ENCODE results near the gene LRP1B. TPM values are rescaled to one million over a fixed set of nuclear protein-coding genes. Genes with fewer than 3 reads are reported as not detected.

Gene LRP1B
- polyA plus RNA-seq, 1 of the 3 experiments (the other 2 are of a cell fraction), result 0.28 TPM

DNA sequence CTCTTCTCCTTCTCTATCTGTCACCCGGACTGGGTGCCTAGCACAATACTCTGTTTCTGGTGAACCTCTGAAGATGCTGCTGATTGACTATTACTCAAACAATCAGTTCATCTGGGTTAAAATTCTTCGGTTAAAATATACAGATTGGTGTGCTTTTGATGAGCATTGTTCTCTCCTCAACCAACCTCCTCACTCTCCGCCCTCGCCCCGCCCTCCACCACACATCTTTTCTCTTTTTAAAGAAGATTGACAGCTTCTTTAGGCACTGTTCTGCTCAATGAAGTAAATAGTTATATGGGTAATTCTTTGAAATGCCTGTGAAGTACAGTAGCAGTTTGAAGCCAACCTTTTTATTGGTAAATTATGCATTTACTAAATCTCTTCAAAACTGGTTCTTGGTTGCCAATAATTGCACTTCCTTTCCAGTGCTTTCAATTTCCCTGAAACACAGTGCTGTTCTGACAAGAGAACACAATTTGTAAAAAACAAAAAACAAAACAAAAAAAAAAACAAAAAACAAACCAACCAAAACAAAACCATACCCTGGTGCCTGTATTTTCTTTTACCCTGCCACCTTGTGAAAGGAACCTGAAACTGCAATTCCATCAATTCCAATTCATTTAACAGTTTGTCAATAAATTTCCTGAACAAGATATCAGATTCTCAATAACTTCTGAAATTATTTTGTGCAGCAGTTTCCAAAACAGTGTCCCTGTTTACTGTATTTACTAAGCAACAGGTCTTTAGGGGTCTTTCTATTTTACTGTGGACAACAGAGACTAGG, 188.6 kb downstream of the LRP1B start:
- H3K9me3 ChIP-seq, result no peaks in the 10 kb centered on the region
- DNase-seq, result no peak
- WGBS (ENCODE audit: low lambda C conversion rate), result 71% methylated on average over 5 of the region's 5 CpGs
- H3K27ac ChIP-seq (ENCODE audit: low read depth in 2 of 2, low read length in 1 of 2), result no peak overlapping the region
- no peaks in the 10 kb centered on the region for H3K79me2 ChIP-seq (ENCODE audit: insufficient read depth)
- ChIA-PET CTCF (interaction anchor here (0.8 to 2.1 kb wide), 4 partner anchors 13 to 398 kb away, joined by 3 to 8 read pairs (median 3); no protein-coding TSS in a partner anchor), POLR2A (no interaction called here)
- TF ChIP-seq RXRA (IDR thresholded peaks at IDR 0.05; ENCODE audit: borderline replicate concordance, low read depth) (no peak), USF1 (IDR thresholded peaks at IDR 0.05; ENCODE audit: borderline replicate concordance, low read depth) (no peak), EP300 (IDR thresholded peaks at IDR 0.05; ENCODE audit: borderline replicate concordance in 1 of 2, low read depth in 1 of 2, low read length in 1 of 2) (no peak), SMC3 (IDR thresholded peaks at IDR 0.05; ENCODE audit: low read depth, low read length) (peak; percentile 42), RAD21 (IDR thresholded peaks at IDR 0.05; ENCODE audit: low read length) (peak; percentile 51), ELF1 (IDR thresholded peaks at IDR 0.05) (no peak)
- TF ChIP-seq, protein P1, sequence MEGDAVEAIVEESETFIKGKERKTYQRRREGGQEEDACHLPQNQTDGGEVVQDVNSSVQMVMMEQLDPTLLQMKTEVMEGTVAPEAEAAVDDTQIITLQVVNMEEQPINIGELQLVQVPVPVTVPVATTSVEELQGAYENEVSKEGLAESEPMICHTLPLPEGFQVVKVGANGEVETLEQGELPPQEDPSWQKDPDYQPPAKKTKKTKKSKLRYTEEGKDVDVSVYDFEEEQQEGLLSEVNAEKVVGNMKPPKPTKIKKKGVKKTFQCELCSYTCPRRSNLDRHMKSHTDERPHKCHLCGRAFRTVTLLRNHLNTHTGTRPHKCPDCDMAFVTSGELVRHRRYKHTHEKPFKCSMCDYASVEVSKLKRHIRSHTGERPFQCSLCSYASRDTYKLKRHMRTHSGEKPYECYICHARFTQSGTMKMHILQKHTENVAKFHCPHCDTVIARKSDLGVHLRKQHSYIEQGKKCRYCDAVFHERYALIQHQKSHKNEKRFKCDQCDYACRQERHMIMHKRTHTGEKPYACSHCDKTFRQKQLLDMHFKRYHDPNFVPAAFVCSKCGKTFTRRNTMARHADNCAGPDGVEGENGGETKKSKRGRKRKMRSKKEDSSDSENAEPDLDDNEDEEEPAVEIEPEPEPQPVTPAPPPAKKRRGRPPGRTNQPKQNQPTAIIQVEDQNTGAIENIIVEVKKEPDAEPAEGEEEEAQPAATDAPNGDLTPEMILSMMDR (IDR thresholded peaks at IDR 0.05), result peak; percentile 46
- H3K27me3 ChIP-seq (ENCODE audit: insufficient read depth), result no peaks in the 10 kb centered on the region
- no peak overlapping the region for H3K4me2 ChIP-seq
- no peak overlapping the region for H2AFZ ChIP-seq (ENCODE audit: low read depth)
- H3K9me2 ChIP-seq, result no peaks in the 10 kb centered on the region
- no peak overlapping the region; a peak in 1 of 4 replicates for H3K4me3 ChIP-seq (ENCODE audit: low read depth in 2 of 2, low read length in 1 of 2)
- H3K36me3 ChIP-seq (replicated peaks in 1 of 2; ENCODE audit: control insufficient read depth in 1 of 2, insufficient read depth in 2 of 2, low read length in 1 of 2), result no peaks in the 10 kb centered on the region
- H3F3A ChIP-seq (replicated peaks; ENCODE audit: insufficient read depth), result no peaks in the 10 kb centered on the region
- H4K20me1 ChIP-seq (ENCODE audit: insufficient read depth), result no peaks in the 10 kb centered on the region
- no peak overlapping the region for H3K9ac ChIP-seq
- peaks cover 0 to 7% of the 10 kb centered on the region in 2 experiments; a peak in 3 of 4 replicates for H3K4me1 ChIP-seq (ENCODE audit: control insufficient read depth in 1 of 2, insufficient read depth in 2 of 2, low read depth in 1 of 2, low read length in 1 of 2)

- no peaks in the 10 kb centered on the region for H3K79me2 ChIP-seq (ENCODE audit: insufficient read depth)
- no peak for TF ChIP-seq EP300 (IDR thresholded peaks at IDR 0.05; ENCODE audit: borderline replicate concordance in 1 of 2, low read depth in 1 of 2, low read length in 1 of 2)
- TF ChIP-seq EZH2phosphoT487 (IDR thresholded peaks at IDR 0.05; ENCODE audit: borderline replicate concordance, low read depth), result no peak
- TF ChIP-seq SIN3A (IDR thresholded peaks at IDR 0.05; ENCODE audit: borderline replicate concordance, low read depth, low read length), result no peak
- TF ChIP-seq, protein P2, sequence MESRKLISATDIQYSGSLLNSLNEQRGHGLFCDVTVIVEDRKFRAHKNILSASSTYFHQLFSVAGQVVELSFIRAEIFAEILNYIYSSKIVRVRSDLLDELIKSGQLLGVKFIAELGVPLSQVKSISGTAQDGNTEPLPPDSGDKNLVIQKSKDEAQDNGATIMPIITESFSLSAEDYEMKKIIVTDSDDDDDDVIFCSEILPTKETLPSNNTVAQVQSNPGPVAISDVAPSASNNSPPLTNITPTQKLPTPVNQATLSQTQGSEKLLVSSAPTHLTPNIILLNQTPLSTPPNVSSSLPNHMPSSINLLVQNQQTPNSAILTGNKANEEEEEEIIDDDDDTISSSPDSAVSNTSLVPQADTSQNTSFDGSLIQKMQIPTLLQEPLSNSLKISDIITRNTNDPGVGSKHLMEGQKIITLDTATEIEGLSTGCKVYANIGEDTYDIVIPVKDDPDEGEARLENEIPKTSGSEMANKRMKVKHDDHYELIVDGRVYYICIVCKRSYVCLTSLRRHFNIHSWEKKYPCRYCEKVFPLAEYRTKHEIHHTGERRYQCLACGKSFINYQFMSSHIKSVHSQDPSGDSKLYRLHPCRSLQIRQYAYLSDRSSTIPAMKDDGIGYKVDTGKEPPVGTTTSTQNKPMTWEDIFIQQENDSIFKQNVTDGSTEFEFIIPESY (IDR thresholded peaks at IDR 0.05; ENCODE audit: borderline replicate concordance, low read depth), result no peak
- TF ChIP-seq, protein P1 (IDR thresholded peaks at IDR 0.05), result no peak
- TF ChIP-seq MXI1 (IDR thresholded peaks at IDR 0.05; ENCODE audit: low read depth, low read length), result no peak
- TF ChIP-seq ELF1 (IDR thresholded peaks at IDR 0.05), result no peak
- TF ChIP-seq NFIC (IDR thresholded peaks at IDR 0.05; ENCODE audit: borderline replicate concordance), result no peak
- TF ChIP-seq GABPA (IDR thresholded peaks at IDR 0.05; ENCODE audit: low read depth), result no peak
- TF ChIP-seq TAF1 (IDR thresholded peaks at IDR 0.05; ENCODE audit: borderline replicate concordance, low read depth, low read length), result no peak
- no peak for TF ChIP-seq SMC3 (IDR thresholded peaks at IDR 0.05; ENCODE audit: low read depth, low read length)
- TF ChIP-seq IRF3 (IDR thresholded peaks at IDR 0.05; ENCODE audit: low read depth, low read length), result no peak
- no peak for TF ChIP-seq RXRA (IDR thresholded peaks at IDR 0.05; ENCODE audit: borderline replicate concordance, low read depth)
- no peak for DNase-seq
- no peak overlapping the region for H3K9ac ChIP-seq
- no peak overlapping the region for H2AFZ ChIP-seq (ENCODE audit: low read depth)
- WGBS (ENCODE audit: low lambda C conversion rate), result 83% methylated on average over 1 of the region's 1 CpG
- H3K27me3 ChIP-seq (ENCODE audit: insufficient read depth), result no peaks in the 10 kb centered on the region
- H3K36me3 ChIP-seq (replicated peaks in 1 of 2; ENCODE audit: control insufficient read depth in 1 of 2, insufficient read depth in 2 of 2, low read length in 1 of 2), result no peaks in the 10 kb centered on the region
- H3K4me3 ChIP-seq (ENCODE audit: low read depth in 2 of 2, low read length in 1 of 2), result no peak overlapping the region
- ChIA-PET CTCF (interaction anchor here (0.8 to 1.7 kb wide), 2 partner anchors 15 to 386 kb away, joined by 3 read pairs; no protein-coding TSS in a partner anchor), POLR2A (no interaction called here)
- H3F3A ChIP-seq (replicated peaks; ENCODE audit: insufficient read depth), result no peaks in the 10 kb centered on the region
- no peaks in the 10 kb centered on the region for H3K9me3 ChIP-seq
- H3K9me2 ChIP-seq, result no peaks in the 10 kb centered on the region
- H3K4me1 ChIP-seq (ENCODE audit: control insufficient read depth in 1 of 2, insufficient read depth in 2 of 2, low read depth in 1 of 2, low read length in 1 of 2), result peaks cover 0 to 7% of the 10 kb centered on the region in 2 experiments; a peak in 3 of 4 replicates
- no peak overlapping the region for H3K4me2 ChIP-seq
- H3K27ac ChIP-seq (ENCODE audit: low read depth in 2 of 2, low read length in 1 of 2), result peak overlapping the region in 1 of 2 experiments; percentile 40; a peak in 1 of 4 replicates
- no peaks in the 10 kb centered on the region for H4K20me1 ChIP-seq (ENCODE audit: insufficient read depth)
Observed at GRCh38 chr2:141941210-141941714, 189.6 kb downstream of the LRP1B start.
